ENCODE data around the gene TMEM107.

TMEM107 gene

DNA sequence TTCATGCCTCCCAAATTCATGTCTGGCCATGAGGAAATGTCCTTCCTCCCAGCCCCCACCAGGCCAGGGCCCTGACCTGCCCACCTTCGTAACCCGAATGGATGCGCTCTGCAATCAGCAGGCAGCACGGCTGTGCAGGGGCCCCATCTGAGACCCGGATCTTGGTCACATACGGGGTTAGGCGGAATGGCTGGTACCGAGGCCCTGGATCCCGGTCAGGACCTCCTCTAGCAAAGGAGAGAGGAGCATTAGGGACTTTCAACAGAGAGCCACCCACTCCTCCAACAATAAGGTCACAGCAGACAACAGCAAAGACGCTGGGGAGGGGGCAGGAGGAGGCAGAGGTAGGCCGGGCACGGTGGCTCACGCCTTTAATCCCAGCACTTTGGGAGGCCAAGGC is 27.6 kb downstream of the TMEM107 start:
- DNase-seq, result no peak

DNA sequence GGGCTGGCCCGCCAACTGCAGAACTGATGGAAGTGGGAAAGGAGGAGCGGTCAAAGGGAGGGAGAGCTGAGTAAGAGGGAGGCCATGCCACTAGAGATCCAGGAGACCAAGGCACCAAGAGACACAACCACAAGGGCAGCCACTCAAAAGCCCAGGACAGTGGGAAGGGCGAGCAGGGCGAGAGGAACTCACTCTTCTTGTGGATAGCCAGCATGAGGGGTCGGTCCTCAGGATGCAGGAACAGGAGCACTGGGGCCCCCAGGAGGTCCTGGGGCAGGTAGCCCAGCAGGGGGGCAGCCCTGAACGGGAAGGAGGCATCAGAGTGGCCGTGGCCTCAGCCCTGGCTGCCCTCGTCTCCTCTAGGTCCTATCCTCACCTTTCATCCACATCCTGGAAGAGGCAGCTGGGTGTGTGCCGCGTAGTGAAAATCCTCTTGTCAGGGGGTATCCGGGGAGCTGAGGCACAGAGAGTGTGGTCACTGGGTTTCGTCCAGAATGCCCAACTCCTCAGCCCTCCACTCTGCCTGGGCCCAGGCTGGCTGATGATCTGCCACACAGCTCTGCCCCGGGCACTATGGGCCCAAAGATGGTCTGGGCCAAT is 28.3 kb downstream of the TMEM107 start:
- no peak for DNase-seq

DNA sequence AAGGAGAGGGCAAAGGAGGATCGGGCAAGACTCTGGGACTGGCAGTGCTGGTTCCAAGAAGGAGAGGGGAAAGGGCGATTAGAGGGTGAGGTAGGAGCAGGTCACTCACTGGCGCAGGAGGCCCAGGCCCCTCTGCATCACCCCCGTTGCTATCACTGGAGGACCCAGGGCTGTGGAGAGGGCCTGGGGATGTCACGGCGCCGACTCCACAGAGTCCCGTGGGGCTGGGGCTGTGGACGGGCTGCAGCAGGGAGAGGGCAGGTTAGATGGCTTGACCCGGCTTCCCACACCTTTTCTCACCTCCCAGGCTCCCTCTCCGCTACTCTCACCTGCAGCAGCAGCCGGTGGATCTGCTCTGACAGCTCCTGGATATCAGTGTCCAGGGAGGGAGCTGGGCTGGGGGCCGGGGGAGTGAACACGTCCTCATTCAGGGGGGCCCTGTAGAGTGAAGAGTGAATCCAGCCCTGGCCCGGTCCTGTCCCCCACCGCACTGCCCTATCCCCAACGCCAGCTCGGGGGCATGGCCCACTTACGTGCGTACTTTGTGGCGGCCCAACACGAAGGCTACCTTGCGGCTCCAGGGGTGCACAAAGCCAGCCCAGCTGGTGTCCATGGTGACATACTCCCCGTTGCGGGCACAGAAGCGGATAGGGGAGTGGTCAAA is 28.9 kb downstream of the TMEM107 start:
- DNase-seq, result no peak

DNA sequence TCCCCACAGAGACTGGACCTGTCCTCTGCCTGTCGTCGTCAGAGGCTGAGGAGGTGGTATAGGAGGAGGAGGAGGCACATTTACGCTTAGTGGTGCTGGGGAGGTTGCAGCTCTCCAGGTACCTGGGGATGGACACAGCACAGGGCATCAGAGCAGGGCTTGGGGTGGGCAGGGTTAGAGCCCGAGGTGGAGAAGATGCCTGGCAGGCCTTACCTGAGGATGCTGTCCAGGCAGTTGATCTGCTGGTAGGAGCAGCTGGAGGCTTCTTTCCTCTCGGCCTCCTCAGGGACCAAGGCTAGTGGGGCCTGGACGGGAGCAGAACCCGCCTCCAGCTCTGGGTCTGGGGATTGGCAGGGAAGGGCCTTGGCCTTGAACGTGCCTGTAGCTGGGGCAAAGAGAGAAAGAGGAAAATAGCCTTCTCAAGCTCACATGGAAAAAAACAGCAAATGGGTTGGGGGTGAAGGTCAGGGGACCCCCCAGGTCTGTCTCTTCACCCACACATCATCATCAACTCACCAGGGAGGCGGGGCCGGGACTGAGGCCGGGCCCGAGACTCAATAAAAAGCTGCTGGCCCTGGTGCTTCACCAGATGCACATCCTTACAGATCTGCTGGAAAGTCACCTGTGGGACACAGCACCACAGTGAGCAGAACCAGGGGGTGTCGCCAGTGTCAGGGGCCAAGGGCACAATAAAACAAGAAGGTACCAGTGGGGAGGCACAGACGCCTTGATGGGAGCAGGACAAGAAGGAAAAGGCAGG is 29.6 kb downstream of the TMEM107 start:
- DNase-seq, result no peak

DNA sequence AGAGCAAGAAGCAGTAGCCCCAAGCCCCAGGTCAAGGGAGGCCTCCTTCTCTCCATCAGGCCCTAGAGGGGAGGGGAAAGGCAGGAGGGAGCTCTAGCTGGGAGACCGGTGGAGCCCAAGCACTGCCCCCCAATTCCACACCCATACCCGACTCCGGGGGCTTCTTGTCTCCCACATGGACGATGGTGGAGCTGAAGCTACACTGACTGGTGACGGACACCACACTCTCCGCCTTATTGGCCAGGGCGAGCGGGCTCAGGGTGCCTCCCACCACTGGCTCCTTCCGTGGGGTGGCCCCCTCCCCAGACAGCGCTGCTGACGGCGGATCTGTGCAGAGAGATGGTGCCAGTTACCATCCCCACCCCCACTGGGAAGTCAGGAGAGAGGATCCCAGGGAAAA is 30.4 kb downstream of the TMEM107 start:
- no peak for DNase-seq

DNA sequence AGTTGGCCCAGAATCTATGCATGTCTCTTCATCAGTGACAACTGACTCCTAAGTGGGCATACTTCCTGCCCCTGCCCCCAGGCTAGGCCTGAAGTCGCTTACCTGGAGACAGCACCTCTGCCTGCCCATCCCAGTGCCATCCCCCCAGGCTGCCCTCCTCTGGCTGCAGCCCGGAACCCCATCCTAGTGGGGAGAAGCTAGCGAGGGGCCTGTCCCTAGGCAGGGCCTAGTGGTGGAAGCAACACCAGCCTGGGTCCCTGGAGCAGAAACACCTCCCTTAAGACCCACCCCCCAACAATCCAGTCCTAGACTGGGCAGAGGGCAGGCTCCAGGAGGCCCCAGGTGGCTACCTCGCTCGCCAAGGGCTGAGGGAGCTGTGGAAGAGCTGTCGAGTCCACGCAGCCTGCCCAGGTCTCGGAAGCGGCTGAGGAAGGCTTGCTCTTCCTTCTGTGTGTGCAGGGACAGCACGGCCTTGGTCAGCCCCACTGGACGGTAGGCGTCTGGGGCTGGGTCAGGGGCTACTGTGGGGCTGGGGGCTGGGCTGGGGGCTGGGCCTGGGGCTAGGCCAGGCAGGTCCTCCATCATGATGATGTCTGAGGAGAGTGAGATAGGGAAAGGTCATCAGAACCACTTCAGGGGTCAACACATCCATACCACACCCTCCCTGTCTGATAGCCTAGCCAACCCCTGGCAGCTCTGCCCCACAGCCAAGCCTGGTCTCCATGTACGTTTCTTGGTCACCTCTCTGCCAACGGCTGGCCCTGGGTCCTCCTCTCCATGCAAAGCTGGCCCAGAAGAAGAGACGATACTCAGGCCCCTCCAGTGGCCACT is 31.6 kb downstream of the TMEM107 start:
- DNase-seq, result no peak

DNA sequence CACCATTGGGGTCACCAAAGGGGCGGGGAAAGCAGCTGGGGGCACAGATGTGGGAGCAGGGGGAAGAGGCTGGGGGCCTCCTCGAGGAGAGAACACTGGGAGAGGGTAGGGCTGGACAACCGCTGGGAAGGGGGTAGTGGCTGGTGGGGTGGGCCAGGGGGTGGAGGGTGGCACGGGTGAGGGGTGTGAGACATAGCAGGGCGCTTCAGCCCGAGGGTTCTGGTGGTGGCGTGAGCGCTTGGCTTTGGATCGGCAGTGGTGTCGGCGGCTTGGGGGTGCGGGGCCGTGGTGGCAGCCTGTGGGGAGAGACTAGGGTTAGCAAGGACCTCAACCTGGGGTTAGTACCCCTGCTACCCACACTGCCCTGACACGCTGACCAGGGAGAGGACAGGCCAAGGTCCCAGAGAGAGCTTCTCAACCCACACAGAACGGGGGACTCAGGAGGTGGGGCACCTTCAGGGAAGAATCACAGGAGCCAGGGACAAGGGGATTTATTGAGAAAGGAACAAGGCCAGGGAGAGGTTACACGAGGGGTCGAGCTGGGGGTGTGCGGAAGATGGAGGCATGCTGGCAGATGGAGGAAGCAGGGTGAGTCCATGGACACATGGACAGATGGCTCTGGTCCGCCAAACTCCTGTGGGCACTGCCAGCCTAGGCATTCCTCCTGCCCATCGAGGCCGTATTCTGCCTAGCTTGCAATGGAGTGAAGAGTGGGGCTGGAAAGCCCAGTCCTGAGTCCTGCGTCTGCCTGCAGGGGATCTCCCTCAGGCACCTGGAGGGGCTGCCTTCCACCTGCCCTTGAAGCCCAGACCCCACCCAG is 32.4 kb downstream of the TMEM107 start:
- no peak for DNase-seq

DNA sequence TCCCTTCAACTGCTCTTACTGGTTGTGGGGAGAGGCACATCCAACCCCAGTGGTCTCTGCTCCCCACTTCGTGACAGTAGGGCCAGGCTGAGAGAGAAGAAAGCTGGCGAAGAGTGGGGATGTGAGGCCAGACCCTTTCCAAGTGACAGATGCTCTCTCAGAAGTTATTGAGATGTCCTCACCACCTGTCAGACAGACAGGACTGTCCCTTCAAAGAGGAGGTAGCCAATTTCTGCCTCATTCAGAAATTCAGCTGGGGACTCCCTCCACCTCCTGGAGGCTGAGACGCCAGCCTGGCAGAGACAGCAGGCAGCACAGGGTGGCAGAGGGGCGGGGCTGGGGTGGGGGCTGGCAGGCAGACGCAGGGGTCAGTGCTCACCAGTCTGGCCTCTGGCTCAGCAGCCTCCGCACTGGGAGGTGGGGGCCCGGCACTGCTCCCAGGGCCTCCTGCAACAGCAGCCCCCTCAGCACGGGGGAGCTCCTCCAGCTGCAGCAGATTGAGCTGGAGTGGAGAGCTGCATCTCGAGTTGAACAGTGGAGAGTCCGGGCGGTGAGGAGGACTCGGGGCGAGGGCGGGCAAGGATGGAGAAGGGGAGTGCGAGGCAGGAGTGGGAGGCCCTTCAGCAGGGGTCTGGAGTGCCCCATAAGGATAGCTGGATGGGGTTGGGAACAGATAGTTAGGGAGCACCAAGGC is 33.1 kb downstream of the TMEM107 start:
- DNase-seq, result no peak

DNA sequence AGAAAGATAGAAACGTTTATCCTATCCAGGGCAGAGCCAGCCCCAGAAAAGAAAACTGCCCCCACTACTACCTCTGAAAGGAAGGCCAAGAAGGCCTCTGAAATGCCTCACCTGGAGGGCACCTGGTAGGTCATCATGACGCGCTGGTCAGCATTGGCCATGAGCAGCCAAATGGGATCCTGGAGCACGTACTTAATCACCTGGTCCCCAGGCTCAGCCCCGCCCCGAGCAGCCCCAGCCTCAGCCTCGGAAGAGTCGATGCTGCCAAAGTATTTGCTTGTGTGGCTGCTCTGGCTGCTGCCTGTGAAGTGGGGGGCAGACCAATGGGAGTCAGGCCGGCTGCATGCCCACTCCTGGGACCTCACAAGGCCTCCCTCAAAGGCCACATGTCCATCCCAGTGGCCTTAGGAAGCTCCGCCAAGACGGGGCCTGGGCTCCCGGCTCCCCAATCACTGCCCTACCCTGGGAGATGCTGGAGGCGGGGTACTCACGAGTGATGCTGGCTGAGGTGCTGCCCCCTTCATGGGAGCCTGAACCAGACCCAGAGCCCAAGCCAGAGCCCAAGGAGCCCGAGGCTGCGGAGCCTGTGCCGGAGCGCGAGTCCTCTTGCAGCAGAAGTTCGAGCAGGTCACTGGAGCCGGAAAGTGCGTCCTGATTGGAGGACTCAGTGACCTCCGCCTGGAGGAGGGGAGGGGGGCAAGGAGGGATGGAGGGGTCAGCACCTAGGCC is 33.9 kb downstream of the TMEM107 start:
- DNase-seq, result no peak

DNA sequence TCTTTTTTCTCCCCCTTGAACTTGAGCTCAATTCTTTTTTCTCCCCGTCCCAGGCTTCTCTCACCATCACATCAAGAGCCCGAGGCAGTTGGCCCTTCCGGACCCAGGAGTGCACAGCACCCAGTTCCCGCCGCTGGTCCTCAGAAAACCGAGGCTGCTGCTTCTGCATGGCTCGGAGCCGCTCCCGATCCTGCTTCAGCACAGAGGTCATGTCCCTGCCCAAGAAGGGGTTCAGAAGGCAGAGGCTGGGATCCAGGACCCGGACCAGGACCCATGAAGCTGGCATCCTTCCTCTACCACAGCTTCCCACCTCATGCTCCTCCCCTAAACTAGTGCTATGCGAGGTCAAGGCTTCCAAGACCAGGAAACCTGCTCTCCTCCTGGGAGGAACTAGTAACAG is 34.4 kb downstream of the TMEM107 start:
- no peak for DNase-seq

DNA sequence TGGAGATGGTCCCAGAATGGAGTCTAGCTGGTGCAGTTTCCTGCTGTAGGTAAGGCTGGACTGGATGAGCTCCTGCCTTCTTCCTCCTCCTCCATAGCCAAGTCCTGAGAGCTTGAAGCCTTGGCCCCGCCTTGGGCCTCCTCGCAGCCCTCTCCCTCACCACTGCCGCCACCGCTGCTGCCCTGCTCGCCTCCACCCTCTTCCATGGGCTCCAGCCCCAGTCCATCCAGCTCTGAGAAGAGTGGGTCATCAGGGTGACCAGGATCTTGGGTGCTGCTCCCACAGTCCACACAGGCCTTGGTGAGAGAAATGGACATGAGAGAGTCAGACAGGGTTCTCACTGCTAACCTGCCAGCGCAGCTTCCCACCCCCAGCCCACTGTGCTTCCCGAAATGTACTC is 35.1 kb downstream of the TMEM107 start:
- no peak for DNase-seq

DNA sequence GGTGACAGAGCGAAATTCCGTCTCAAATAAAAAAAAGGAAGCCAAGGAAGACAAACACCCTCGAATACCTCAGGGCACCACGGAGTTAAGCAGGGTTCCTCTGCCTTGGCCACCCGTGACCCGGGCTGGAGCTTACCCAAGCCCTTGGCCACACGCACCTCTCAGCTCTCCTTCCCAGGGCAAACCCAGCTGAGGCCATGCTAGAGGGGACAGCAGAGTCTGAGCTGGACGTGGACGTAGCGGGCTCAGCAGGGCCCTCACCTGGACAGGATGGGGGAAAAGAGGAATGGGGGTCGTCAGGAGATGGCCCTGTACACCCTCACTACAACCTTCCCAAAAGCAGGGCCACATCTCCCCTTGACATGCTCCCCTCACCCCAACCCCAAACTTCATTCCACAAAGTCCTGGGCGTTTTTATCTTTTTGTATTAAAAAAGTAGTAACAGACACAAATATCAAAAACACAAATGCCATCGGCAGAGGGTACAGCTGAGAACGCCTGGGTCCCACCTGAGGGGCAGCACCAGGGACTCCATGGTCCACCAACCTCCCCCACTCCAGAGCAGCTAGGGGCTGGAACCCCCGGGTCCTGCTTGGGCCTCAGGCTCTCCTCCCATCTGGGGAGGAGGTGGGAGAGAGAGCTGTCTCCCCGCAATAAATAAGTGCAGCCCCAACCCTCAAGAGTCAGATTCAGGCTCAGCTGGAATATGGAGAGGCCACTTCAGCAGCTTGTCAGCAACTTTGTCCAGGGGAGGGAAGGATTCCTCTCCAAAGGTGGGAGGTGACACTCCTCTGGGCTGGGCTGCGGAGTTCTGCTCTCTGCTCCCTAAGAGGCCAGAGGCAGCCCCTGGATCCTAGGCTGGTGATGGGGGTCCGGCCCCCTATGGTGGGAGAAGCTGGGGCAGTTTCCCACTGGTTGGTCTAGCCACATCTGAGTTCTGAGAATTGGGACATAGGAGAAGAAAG is 35.8 kb downstream of the TMEM107 start:
- no peak for DNase-seq

DNA sequence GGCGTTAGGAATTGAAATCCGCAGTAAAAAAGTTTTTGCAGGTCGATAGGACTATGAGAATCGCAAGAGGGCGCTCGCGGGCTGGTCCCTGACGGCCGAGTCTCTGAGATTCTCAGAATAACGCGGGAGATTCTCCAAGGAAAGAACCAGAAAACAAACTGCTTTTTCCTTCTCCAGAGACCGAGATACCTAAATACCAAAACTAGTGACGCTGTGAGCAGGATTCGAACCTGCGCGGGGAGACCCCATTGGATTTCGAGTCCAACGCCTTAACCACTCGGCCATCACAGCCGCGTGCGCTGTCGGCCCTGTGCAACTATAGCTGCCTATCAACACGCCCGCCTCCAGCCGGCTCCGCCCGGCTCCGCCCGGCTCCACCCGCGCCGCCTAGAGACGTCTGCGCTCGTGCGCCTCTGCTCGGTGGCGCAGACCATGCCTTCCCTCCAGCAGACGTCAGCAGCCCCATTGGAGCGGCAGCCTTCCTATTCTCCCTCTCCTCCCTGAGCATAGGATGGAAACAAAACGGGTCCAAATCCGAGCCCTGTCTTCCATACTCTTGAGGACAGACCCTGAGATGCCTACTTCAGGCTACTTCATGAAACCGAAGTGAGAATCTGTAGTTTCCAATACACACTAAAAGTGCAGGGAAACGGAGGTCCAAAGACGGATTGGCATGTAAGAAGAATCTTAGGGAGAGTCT is 37.4 kb downstream of the TMEM107 start:
- DNase-seq, result peak; percentile 48 to 78

DNA sequence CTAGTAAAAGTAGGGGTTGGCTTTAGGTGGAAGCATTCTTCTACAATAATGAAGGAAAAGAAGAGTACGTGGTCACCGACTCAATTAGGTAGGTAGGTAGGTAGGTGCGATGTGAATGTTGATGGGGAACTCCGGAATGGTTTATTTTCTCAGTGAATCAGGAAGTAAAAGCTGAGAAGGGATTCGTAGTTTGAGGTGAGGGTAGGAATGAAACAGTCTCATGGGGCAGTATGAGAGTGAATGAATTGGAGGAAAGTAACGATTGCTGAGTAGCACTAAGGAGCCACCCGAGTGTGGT is 37.9 kb downstream of the TMEM107 start:
- DNase-seq, result no peak

DNA sequence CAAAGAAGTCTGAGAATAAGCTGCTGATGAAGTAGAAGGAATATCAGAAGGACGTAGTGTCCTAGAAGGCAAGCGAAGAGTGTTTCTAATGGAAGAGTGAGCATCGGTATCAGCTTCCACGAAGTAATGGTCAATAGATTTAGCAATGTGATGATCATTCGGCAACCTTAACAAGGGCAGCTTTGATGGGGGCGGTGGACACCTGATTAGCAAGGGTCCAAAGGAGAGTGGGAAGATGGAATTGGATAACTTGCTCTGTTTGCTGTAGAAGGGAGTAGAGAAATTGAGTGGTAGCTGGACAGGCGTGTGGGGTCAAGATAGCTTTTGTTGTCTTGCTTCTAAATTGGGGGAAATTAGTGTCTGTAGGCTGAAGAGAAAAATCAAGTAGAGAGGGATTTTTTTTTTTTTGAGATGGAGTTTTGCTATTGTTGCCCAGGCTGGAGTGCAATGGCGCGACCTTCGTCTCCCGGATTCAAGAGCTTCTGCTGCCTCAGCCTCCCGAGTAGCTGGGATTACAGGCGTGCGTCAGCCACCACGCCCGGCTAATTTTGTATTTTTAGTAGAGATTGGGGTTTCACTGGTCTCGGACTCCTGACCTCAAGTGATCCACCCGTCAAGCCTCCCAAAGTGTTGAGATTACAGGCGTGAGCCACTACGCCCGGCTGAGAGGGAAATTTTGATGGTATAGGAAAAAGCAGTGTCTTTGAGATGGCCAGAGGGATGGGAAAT is 38.4 kb downstream of the TMEM107 start:
- no peak for DNase-seq

DNA sequence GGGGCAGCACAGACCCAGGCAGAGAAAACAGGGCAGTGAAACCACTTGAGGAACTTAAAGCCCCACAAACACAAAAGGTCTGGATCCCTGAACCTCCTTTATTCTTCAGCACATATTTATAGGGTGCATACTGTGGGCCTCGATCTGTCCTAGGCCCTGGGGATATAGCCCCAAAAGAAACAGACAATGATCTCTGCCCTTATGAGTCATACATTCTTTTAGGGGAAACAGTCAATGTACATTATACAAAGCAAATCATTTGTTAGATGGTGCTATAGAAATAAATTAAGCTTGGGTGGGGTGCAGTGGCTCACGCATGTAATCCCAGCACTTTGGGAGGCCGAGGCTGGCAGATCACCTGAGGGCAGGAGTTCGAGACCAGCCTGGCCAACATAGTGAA is 42.2 kb downstream of the TMEM107 start:
- DNase-seq, result no peak

DNA sequence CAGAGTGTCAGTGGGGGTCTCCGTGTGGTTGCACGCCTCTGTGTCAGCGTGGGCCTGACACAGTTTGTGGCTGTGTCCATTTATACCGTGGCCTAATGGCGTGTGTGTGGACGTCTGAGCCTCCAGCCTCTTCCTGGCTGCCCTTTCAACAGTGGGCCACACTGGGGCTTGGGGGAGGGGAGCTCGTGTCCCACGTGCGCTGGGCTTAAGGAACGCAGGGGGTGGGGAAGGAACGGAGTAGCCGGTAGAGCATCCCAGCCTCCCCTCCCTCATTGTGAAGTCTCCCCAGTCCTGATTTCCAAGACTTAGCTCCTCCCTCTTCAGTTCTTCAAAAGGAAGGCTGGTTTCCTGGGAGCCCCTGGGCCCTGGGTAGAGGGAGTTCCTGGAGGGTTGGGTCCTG is 42.8 kb downstream of the TMEM107 start:
- DNase-seq, result no peak

DNA sequence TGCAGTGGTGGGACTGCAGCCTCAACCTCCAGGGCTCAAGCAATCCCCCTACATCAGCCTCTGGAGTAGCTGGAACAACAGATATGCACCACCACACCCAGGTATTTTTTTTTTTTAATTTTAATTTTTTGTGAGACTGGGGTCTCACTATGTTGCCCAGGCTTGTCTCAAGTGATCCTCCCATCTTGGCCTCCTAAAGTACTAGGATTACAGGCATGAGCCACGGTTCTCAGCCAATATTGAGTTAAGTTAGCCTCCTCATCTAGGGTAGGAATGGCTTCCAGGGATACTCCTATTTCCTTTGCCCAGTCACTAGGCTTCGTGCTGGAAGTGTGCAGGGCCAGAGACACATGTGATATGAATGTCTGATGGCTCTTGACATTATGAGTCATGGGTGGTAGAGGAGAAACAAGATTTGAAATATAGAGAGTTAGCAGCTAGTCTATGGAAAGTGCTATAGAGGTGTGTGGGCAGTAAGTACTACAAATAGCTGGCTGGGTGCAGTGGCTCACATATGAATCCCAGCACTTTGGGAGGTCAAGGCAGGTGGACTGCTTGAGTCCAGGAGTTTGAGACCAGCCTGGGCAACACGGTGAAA is 44.2 kb downstream of the TMEM107 start:
- no peak for DNase-seq
